ENCODE measurements around the gene MCF2L.

MCF2L gene

GRCh38 chr13:113035213-113035800, 66.3 kb downstream of the MCF2L start:
- no peak for DNase-seq

- no peak for DNase-seq
Measured at GRCh38 chr13:113036401-113036800, 67.4 kb downstream of the MCF2L start.

DNA sequence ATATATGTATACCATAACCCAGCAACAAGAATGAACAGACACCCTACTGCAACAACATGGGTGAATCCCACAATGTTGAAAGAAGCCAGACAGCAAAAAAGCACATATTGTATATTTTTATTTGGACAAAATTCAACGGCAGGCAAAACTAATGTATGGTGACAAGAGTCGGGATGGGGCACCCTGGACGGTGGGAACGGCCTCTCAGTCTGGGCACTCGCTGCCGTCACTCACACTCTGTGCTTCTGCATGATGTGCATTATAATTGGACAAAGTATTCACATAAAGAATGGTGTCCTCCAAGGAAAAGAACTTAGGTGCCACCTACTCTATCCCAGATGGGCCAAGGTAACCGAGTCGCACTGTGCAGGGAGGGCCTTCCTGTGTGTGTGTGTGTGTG, 71.0 kb downstream of the MCF2L start:
- DNase-seq: no peak

GRCh38 chr13:113040597-113041292, 71.7 kb downstream of the MCF2L start:
- no peak for DNase-seq

- DNase-seq: no peak
Measured at GRCh38 chr13:113041293-113041690, 72.3 kb downstream of the MCF2L start.

DNA sequence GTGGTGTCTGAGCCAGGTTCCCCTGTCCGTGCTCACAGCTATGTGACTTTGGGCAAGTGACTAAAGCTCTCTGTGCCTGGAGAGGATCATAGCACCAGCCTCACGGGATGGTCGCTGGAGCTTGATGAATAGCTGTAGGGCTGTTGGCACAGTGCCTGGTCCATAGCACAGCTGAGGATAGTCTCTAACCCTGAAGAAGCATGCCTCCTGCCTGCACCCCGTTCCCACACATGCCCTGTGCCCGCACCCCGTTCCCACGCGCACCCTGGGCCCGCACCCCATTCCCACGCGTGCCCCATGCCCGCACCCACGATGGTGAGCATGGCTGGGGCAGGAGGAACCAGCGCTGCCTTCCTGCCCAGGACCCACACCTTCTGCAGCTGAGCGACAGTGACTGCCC, 72.9 kb downstream of the MCF2L start:
- no peak for DNase-seq

GRCh38 chr13:113042456-113042855, 73.4 kb downstream of the MCF2L start:
- DNase-seq: no peak

- DNase-seq: no peak
Measured at GRCh38 chr13:113043001-113043630, 74.1 kb downstream of the MCF2L start.

GRCh38 chr13:113043931-113044330, 74.9 kb downstream of the MCF2L start:
- DNase-seq: no peak

DNA sequence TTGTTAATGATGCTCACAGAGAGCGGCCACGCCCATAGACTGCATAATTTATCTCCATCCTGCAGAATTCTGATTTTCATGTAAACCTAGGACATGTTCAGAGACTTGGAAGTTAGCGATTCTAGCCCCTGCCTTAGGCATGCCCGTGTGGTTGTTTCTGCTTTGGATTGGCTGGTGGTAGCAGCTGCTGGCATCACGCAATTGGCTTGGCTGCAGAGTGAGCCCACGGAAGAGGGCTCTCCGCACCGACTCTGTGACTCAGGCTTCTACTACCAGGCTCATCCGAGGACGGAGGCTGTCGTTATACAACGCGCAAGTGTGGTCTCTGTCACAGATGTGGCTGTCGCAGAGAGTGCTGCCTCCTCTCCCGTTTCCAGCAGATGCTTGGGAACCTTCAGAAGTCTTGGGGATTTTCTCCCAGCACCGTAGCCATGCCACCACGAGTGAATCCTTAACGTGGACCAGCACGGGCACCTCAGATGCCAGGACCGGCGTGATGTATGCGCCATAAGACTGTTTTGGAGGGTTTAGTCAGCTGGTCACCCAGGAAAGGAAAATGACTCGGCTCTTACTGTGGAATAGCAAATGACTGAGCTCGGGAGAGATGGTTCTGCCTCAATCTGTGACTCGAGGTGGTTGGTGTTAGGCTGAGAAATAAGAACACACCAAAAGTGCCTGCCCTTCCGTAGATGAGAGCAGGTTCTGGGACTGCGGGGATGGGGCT, 75.5 kb downstream of the MCF2L start:
- DNase-seq: no peak

DNA sequence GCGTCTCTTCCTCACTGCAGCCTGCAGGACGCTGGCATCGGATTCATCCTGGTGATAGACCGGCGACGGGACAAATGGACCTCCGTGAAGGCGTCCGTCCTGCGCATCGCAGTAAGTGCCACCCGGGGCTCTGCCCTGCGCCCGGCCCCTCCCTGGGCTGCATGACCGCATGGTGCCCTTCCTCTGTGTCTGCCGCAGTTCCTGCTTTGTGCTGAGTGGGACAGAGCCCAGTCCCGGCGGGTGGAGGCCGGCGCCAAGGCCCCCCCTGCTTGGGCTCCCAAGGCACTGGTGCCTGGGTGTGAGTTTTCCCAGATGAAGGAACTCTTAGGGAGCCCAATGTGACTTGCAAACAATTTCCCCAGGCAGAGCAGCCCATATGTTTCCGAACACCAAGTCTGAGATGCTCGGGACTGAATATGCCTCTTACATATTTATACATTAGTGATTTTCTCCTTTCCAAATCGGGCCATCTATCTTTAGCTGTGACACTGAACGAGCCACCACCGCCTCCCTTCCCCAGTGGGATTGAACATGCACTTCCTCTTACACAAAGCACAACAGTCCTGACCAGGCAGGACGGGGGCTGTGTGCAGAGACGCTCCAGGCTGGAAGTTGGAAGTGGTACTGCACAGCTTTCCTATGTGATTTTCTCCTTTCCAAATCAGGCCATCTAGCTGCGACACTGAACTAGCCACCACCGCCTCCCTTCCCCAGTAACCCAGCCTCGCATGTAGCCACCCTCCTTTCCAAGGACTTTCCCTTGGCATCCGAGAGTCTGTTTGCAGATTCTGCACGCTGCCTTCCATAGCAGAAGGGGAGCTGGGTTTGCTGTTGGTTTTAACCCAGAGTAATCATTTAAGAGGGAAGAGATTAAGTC, 76.5 kb downstream of the MCF2L start:
- DNase-seq: no peak

DNA sequence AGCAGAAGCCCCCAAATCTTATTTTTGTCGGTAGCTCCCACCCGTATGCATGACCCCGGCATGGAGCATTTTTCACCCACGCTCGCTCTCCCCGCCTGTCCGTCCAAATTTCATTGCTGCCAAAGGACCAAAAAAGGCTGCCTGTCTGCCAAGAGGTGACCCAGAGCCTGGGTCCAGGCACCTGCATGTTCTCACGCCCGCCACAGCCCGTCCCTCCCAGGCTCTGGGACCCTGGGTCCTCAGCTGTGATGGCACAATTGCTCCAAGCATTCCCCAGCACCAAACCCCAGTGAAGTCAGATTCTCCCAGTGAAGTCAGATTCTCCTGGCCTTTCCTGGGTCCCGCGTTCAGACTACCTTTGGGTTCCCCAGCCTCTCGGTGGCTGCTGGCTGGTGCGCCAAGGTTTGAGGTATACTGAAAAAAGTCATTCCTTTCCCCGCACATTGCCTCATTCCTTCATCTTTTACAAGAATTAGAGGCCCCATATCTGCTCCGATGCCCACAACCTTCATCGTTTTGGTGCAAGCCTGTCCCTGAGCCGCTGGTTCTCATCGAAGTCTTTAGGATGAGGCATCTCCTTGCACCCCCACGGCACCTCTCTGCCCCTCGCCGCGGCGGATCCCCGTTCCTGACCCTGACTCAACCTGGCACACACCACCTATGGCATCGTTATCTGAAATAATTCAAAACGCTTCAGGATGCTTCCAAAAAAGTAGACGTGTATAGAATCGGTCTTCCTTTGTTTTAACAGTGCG, 77.3 kb downstream of the MCF2L start:
- DNase-seq: no peak

- no peak for DNase-seq
Measured at GRCh38 chr13:113046883-113047244, 77.8 kb downstream of the MCF2L start.

- no peak for DNase-seq
Measured at GRCh38 chr13:113047587-113047986, 78.6 kb downstream of the MCF2L start.

DNA sequence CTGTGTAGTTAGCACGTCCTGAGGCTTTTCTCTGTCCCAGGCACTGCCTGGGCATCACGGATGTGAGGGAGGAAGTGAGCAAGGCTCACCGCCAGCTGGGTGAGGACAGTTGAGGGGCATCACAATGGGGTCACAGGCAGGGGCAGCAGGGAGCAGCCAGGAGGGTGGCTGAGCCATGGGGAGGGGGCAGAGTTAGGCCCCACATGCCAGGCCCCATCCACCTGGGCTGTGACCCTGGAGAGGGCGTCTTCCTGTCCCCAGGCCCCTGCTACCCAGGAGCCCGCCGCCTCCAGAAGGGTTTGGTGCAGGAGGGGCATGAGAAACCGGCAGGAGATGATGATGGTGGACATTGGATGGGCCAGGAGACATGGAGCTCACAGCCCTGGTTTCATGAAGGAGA, 79.8 kb downstream of the MCF2L start:
- no peak for DNase-seq

DNA sequence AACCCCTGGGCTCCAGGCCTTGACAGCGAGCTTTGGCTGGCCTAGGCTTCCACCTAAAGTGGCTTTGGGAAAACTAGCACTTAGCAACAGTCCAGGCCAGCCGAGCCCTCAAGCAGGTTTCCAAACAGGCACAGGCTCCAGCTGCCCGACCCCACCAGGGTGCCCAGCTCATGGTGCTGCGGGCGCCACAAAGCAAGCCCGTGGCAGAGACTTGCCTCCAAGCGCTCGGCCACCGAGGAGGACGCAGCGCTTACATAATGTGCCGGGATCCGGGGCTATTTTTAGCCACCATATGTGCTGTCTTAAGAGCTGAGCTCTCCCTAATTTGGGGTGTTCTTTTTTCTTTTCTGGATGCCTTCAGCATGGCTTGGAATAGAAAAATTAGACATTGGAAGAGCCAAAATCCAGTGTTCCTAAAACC, 80.5 kb downstream of the MCF2L start:
- DNase-seq: no peak

GRCh38 chr13:113049981-113050380, 81.0 kb downstream of the MCF2L start:
- DNase-seq: no peak

DNA sequence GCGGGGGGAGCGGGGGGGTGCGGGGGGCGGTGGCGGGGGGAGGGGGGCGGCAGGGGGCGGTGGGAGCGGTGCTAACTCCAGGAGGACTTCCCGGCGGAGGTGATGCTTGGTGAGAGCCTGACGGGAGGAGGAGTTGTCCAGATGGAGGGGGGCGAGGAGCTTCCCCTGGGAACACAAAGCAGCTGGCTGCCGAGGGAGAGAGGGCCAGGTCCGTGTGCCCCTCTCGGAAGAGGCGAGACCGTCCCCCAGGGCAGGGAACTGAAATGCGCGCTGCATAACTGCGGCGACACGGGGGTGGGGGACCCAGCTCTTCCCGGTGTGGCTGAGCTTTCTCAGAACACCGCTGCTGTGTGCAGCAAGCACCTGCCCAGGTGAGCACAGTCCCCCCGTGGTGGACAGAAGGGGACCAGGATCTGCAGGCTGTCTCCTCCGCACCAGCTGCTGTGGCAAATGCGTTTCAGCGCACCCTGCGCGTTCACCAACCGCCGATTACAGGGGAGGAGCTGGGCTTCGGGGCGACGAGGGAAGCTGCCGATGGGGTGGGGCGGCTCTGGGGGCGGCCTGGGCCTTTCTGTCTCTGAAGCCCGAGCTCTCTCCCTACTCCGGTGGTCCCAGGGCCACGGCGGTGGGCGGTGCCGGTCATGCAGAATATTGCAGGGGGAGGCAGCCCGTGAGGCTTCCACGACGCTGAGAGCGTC, 81.9 kb downstream of the MCF2L start:
- no peak for DNase-seq

DNA sequence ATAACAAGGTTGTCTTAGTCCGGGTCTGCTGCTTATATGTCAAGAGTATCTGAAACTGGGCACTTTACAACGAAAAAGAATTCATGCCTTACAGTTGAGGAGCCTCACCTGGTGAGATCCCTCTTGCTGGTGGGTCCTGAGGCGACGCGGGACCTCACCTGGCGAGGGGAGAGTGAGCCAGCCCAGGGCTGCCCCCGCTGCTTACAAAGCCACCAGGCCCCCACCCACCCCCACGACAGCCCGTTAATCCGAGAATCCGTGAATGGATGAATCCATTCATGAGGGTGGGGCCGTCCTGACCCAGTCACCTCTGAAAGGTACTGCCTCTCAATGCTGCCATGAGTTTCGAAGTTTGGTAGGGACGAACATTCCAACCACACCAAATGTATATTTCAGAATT, 82.6 kb downstream of the MCF2L start:
- DNase-seq: no peak

DNA sequence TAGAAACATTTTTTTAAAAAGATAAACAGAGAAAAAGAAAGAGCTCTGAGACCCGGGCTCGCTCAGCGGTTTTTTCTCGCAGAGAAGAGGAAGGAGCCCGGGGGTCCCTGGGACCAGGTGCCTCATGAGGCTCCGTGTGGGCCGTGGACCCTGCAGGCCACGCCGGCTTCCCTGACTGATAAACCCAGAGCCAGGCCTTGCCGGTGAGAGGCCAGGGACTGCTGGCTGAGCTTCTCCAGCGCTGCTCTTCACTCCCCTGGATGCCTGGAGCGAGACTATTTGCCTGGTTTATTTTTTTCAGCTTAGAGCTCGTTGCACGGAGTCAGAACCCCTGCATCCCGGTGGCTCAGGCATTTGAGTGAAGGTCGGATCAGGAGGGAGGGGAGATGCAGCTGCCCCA, 83.2 kb downstream of the MCF2L start:
- DNase-seq: no peak

- no peak for DNase-seq
Measured at GRCh38 chr13:113052971-113053370, 84.0 kb downstream of the MCF2L start.

All from stimulated activated CD4-positive, alpha-beta T cell treated with anti-CD3 and anti-CD28 coated beads, Interleukin-15, amount 100 ng/mL, for 24 hours (primary cell).